Lower leg skin (tissue), 4 donors: ENCODE results near the gene STARD8. TPM values are rescaled to one million over a fixed set of nuclear protein-coding genes. Genes with fewer than 3 reads are reported as not detected.
A peak's percentile ranks its signal among the peaks of the same experiment; 100 is the strongest.

Source experiments
- DNase-seq, 2 donors: peaks; one replicate each; pipeline ENCODE4 v3.0.0-alpha.2; 2019; ENCODE audit warnings: low spot score in 2 of 2
- H3K4me3 ChIP-seq: fragments of 200-600 bp; sonication (generic); 2 replicates; pipeline ENCODE4 v1.5.1; 2017; ENCODE audit warnings: mild to moderate bottlenecking, low read depth; ENCODE audit not compliant: poor library complexity, severe bottlenecking
- POLR2A ChIP-seq, 2 donors: fragments of 450-650 bp; IDR thresholded peaks; one replicate each; pipeline ENCODE4 v1.6.1; 2016 to 2017; ENCODE audit warnings: antibody characterized with exemption in 2 of 2, mild to moderate bottlenecking in 1 of 2, moderate library complexity in 1 of 2
- WGBS, 2 donors: methylation state at CpG; one replicate each; pipeline ENCODE4 v1.1.5; 2018; 5-methylcytosine and 5-hydroxymethylcytosine counted together
- intact Hi-C: fragments of 100-400 bp; cut with DNase I; formaldehyde crosslinking; loops from one replicate; pipeline ENCODE4 v1.15.0; 2023; ENCODE audit warnings: low total_unique reads
- total RNA-seq, 4 donors: library from RNA; depleted of rRNA; stranded (reverse); fragments of >200 nt; gene quantifications; one replicate each; pipeline ENCODE4 v1.1.0, GENCODE V29; 2016
- TF ChIP-seq, protein P1 (sequence below), 3 donors: fragments of 450-650 bp; IDR thresholded peaks; one replicate each; pipeline ENCODE4 v1.5.1; 2016; ENCODE audit warnings: antibody characterized with exemption in 3 of 3, mild to moderate bottlenecking in 3 of 3, moderate library complexity in 2 of 3

Gene STARD8
- total RNA-seq, 4 donors from 2014 or later: 1.4 to 6.0 (median 2.5) TPM

DNA sequence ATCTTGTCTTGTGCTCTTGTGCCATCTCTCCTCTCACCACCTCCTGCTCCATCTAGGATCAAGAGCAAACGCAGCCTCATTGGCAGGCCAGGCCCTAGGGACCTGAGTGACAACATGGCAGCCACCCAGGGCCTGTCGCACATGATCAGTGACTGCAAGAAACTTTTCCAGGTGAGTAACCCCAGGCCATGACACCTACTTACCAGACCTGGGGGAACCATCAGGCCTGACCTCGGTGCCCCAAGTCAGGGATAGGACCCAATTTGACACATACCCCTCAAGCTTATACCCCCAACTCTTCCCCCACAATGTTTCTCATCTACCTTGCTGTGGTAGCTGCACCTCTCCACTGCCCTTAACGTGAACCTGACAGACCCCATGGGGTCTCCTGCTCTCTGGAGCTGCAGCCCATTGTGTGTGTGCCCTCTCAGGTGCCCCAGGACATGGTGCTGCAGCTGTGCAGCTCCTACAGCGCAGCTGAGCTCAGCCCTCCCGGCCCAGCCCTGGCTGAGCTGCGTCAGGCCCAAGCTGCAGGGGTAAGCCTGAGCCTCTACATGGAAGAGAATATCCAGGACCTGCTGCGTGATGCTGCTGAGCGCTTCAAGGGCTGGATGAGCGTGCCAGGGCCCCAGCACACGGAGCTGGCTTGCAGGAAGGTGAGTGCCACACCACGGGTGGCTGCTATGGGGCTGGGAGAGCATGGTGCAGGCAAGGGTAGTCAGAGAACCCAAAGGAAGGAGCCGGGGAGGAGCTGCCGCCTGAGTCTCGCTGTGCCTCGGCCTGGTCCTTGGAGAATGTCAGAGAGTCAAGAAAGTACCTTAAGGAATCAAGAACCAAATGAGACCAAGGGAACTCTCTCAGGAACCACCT is 74.8 kb downstream of the STARD8 start:
- peak in 1 of 2 donors; percentile 65 for DNase-seq
- intact Hi-C loops: no loop called here
- 76 to 94% methylated on average over 9 to 16 of the region's 16 CpGs for WGBS, 2 donors
- H3K4me3 ChIP-seq: no peak overlapping the region
- TF ChIP-seq, protein P1, sequence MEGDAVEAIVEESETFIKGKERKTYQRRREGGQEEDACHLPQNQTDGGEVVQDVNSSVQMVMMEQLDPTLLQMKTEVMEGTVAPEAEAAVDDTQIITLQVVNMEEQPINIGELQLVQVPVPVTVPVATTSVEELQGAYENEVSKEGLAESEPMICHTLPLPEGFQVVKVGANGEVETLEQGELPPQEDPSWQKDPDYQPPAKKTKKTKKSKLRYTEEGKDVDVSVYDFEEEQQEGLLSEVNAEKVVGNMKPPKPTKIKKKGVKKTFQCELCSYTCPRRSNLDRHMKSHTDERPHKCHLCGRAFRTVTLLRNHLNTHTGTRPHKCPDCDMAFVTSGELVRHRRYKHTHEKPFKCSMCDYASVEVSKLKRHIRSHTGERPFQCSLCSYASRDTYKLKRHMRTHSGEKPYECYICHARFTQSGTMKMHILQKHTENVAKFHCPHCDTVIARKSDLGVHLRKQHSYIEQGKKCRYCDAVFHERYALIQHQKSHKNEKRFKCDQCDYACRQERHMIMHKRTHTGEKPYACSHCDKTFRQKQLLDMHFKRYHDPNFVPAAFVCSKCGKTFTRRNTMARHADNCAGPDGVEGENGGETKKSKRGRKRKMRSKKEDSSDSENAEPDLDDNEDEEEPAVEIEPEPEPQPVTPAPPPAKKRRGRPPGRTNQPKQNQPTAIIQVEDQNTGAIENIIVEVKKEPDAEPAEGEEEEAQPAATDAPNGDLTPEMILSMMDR (IDR thresholded peaks at IDR 0.05): no peak
- no peak for TF ChIP-seq POLR2A (IDR thresholded peaks at IDR 0.05)

GRCh38 chrX:68723491-68724155 is 76.2 kb downstream of the STARD8 start:
- TF ChIP-seq, protein P1 (IDR thresholded peaks at IDR 0.05): no peak
- TF ChIP-seq POLR2A (IDR thresholded peaks at IDR 0.05): no peak
- intact Hi-C loops: no loop called here
- peak in 1 of 2 donors; percentile 70 for DNase-seq
- no peak overlapping the region for H3K4me3 ChIP-seq
- WGBS, 2 donors: 87 to 93% methylated on average over 5 to 23 of the region's 24 CpGs

GRCh38 chrX:68724531-68725020 is 77.1 kb downstream of the STARD8 start:
- H3K4me3 ChIP-seq: no peak overlapping the region
- TF ChIP-seq POLR2A (IDR thresholded peaks at IDR 0.05): no peak
- TF ChIP-seq, protein P1 (IDR thresholded peaks at IDR 0.05): no peak
- DNase-seq: peak in 1 of 2 donors; percentile 45
- intact Hi-C loops: no loop called here
- 72 to 92% methylated on average over 4 to 10 of the region's 10 CpGs for WGBS, 2 donors

- no peak for TF ChIP-seq POLR2A (IDR thresholded peaks at IDR 0.05)
- TF ChIP-seq, protein P1 (IDR thresholded peaks at IDR 0.05): no peak
- intact Hi-C loops: no loop called here
- 68 to 90% methylated on average over 2 to 4 of the region's 4 CpGs for WGBS, 2 donors
- DNase-seq: peak in 1 of 2 donors; percentile 61
- H3K4me3 ChIP-seq: no peak overlapping the region
Observed at GRCh38 chrX:68725756-68726365, 78.4 kb downstream of the STARD8 start.

DNA sequence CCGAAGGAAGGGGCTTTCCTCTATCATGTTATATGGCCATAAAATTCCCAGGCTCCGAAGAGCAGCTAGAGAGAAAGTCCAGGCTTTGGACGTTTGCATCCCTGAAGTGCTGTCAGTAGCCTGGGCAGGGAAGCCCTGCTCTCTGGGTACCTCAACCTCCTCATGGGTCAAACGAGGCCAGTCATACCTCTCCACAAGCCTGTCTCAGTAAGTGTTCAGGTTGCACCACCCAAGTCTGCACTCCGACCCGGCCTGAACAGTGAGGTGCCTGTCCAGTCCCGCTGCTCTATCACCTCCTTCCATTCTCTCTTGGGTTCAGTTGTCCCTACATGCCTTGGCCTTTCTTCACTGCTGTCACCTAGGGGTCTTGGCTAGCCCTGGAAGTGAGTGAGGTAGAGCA is 78.9 kb downstream of the STARD8 start:
- intact Hi-C loops: no loop called here
- 76 to 100% methylated on average over 1 to 7 of the region's 7 CpGs for WGBS, 2 donors
- H3K4me3 ChIP-seq: no peak overlapping the region
- TF ChIP-seq POLR2A (IDR thresholded peaks at IDR 0.05): no peak
- TF ChIP-seq, protein P1 (IDR thresholded peaks at IDR 0.05): no peak
- peak in 1 of 2 donors; percentile 59 for DNase-seq
